Measurements from ENCODE around the gene PXDN. TPM values are rescaled to one million over a fixed set of nuclear protein-coding genes. Genes with fewer than 3 reads are reported as not detected.
"Not testable (repeated sequence)": the region's sequence is repeated elsewhere in the genome, so short reads cannot be mapped to it uniquely, and the experiment has no call there.

PXDN gene
- polyA plus RNA-seq, 3 donors = 153 to 161 (median 158) TPM

- no peak for DNase-seq (ENCODE audit: low read depth in 3 of 3, low spot score in 2 of 3)
These were observed 33.5 kb upstream of the PXDN start for GRCh38 chr2:1777781-1778180.

GRCh38 chr2:1777156-1777555 is 32.8 kb upstream of the PXDN start:
- no peak for DNase-seq (ENCODE audit: low read depth in 3 of 3, low spot score in 2 of 3)

GRCh38 chr2:1775511-1776035 is 31.3 kb upstream of the PXDN start:
- no peak for DNase-seq (ENCODE audit: low read depth in 3 of 3, low spot score in 2 of 3)

GRCh38 chr2:1774929-1775328 is 30.6 kb upstream of the PXDN start:
- DNase-seq (ENCODE audit: low read depth in 3 of 3, low spot score in 2 of 3) = no peak

- DNase-seq (ENCODE audit: low read depth in 3 of 3, low spot score in 2 of 3) = no peak
These were observed 29.6 kb upstream of the PXDN start for GRCh38 chr2:1773883-1774282.

GRCh38 chr2:1772471-1773267 is 28.4 kb upstream of the PXDN start:
- no peak for DNase-seq (ENCODE audit: low read depth in 3 of 3, low spot score in 2 of 3)

DNA sequence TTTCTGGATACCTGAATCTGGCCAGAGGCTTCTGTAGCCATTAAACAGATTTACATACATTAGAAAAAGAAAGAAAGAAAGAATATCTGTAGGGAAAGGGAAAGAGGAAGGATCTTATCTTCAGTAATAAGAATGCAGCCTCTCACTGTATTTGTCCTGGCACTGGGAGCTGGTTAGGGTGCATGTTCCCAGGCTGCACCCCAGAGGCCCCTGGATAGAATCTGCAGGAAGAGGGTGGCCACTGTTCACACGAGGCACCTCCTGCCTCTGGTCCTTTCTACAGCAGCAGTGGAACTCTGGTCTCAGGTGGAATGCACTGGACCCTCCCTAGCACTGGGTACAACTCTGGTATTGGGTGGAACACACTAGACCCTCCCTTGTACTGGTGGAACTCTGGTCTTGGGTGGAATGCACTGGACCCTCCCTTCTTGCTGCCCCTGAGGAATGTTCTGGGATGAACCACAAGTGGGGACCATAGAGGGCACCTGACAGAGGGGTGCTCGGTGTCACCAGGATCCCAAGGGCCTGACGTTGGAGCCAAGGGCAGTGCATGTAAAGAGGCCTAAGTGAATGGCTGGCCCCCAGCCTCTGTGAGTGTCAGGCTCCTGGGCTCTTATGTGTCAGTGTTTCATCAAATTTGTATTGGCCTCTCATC is 27.4 kb upstream of the PXDN start:
- no peak for DNase-seq (ENCODE audit: low read depth in 3 of 3, low spot score in 2 of 3)

- DNase-seq (ENCODE audit: low read depth in 3 of 3, low spot score in 2 of 3) = no peak
These were observed 26.5 kb upstream of the PXDN start for GRCh38 chr2:1770566-1771380.

GRCh38 chr2:1769703-1770422 is 25.5 kb upstream of the PXDN start:
- DNase-seq (ENCODE audit: low read depth in 3 of 3, low spot score in 2 of 3) = no peak

DNA sequence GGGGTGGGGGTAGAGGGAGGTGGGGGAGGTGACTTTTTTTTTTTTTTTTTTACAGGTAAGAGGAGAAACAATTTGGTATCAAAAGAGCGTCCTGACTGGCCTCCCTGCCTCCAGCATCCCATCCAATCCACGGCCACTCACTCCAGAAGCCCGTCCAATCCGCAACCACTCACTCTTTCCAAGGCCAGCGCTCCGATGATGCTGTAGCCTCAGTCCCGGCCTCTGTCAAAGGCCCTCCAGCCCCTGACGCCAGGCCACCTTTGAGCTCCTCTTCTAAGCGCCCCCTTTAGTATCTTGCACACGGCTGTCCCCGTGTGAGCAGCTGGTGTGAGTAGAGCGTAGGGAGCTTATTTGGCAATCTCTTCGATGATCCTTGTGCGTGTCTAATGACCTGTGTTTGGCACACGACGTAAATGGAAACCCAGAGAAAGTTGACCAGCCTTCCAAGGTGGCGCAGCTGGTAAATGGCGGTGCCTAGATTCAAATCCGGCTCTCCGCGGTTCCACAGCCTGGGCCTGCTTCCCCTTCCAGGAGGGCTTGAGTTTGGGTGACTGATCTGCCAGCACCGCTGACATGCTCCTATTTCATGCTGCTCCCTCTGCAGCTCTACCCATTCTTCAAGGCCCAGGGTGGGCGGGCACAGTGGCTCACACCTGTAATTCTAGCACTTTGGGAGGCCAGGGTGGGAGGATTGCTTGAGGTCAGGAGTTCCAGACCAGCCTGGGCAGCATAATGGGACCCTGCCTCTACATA is 23.8 kb upstream of the PXDN start:
- DNase-seq (ENCODE audit: low read depth in 3 of 3, low spot score in 2 of 3) = no peak

- no peak for DNase-seq (ENCODE audit: low read depth in 3 of 3, low spot score in 2 of 3)
These were observed 22.8 kb upstream of the PXDN start for GRCh38 chr2:1766851-1767811.

- DNase-seq (ENCODE audit: low read depth in 3 of 3, low spot score in 2 of 3) = no peak
These were observed 22.1 kb upstream of the PXDN start for GRCh38 chr2:1766425-1766824.

DNA sequence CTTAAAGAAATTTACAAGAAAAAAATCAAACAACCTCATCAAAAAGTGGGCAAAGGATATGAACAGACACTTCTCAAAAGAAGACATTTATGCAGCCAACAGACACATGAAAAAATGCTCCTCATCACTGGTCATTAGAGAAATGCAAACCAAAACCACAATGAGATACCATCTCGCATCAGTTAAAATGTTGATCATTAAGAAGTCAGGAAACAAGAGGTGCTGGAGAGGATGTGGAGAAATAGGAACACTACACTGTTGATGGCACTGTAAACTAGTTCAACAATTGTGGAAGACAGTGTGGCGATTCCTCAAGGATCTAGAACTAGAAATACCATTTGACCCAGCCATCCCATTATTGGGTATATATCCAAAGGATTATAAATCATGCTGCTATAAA is 20.9 kb upstream of the PXDN start:
- DNase-seq (ENCODE audit: low read depth in 3 of 3, low spot score in 2 of 3) = not testable (repeated sequence)

GRCh38 chr2:1759611-1759930 is 15.3 kb upstream of the PXDN start:
- DNase-seq (ENCODE audit: low read depth in 3 of 3, low spot score in 2 of 3) = no peak

DNA sequence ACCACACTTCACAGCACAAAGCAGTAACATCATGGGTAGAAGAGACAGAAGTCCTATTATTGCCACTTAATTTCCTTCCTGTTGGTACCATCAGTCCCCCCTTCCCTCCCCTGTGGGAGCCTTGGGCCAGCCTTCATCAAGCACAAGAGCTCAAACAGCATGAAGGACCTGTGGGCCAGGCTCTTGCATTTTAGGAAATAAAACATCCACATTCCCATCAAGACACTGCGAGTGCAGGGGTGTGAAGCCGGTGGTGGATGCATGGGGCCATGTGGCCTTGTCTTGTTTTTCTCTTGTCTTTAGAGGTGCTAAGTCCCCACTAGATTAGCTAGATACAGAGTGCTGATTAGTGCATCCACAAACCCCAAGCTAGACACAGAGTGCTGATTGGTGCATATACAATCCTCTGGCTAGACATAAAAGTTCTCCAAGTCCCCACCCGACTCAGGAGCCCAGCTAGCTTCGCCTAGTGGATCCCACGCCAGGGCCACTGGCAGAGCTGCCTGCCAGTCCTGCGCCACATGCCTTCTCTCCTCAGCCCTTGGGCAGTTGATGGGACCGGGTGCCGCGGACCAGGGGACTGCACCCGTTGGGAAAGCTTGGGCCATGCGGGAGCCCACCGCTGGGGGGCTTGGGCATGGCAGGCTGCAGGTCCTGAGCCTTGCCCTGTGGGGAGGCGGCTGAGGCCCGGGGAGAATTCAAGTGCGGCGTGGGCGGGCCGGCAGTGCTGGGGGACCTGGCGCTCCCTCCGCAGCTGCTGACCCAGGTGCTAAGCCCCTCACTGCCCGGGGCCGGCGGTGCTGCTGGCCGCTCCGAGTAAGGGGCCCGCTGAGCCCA is 14.7 kb upstream of the PXDN start:
- no peak for DNase-seq (ENCODE audit: low read depth in 3 of 3, low spot score in 2 of 3)

DNA sequence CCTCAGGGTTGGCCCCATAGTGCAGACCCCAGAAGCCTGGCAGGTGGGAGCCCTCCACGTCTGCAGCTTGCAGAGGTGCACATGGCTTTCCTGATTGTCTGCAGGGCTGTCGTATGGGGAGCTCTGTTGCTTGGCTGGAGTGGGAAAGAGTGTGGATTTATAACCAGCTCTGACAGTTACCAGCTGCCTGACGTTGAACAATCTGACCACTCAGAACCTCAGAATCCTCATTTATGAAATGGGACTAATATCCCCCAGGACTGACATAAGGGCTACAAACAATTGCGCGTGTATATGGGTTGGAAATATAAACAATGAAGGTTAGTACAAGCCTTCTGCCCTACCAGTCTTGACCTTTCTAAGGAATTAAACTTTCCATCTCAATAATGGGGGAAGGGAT is 13.9 kb upstream of the PXDN start:
- no peak for DNase-seq (ENCODE audit: low read depth in 3 of 3, low spot score in 2 of 3)

- DNase-seq (ENCODE audit: low read depth in 3 of 3, low spot score in 2 of 3) = no peak
These were observed 13.3 kb upstream of the PXDN start for GRCh38 chr2:1757567-1757966.

DNA sequence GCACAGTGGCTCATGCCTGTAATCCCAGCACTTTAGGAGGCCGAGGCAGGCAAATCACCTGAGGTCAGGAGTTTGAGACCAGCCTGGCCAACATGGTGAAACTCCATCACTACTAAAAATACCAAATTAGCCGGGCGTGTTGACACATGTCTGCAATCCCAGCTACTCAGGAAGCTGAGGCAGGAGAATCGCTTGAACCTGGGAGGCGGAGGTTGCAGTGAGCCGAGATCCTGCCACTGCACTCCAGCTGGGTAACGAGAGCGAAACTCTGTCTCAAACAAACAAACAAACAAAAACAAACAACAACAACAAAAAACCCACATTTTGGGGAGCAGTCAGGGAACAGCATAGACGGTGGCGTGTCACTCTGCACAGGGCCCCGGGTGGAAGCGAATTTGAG is 12.8 kb upstream of the PXDN start:
- not testable (repeated sequence) for DNase-seq (ENCODE audit: low read depth in 3 of 3, low spot score in 2 of 3)
